ENCODE results near the gene ABCG4. TPM values are rescaled to one million over a fixed set of nuclear protein-coding genes. Genes with fewer than 3 reads are reported as not detected.

The ABCG4 gene
- total RNA-seq, 1 experiment from 2014 or later: 1.9 TPM

DNA sequence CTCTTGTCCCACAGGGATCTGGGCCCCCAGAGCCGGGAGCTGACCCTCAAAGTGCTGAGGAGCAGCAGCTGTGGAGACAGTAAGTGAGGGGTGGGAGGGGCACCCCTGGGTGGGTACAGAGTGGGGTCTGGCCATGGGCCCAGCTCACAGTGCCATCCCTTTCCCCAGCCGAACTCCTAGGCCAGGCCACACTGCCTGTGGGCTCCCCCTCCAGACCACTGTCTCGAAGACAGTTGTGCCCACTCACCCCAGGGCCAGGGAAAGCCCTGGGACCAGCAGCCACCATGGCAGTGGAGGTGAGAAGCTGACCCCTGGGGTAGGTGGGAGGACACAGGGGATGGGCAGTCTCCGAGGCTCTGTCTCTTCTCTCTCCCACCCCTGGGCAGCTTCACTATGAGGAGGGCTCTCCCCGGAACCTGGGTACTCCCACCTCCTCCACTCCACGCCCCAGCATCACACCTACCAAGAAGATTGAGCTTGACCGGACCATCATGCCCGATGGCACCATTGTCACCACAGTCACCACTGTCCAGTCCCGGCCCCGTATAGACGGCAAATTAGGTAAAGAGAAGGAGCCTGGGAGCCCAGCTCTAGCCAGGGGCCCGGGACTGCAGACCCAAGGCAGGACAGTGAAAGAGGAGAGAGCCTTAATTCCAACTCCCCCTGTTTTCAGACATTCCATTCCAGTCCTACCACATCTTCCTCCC is 36.4 kb upstream of the ABCG4 start:
- peaks cover 6% of the 10 kb centered on the region; the same call in 1 of the 2 replicates for H3K79me2 ChIP-seq (ENCODE audit: insufficient read depth, low read length)
- no peaks in the 10 kb centered on the region for H4K20me1 ChIP-seq (ENCODE audit: insufficient read depth)
- H3K9ac ChIP-seq (ENCODE audit: low read length): no peak overlapping the region
- no TSS peak for BruUV-seq (replicated peaks)
- no peak overlapping the region for H3K4me3 ChIP-seq (replicated peaks in 1 of 2; ENCODE audit: low read depth in 1 of 2, low read length in 2 of 2)
- peaks cover 11 to 21% of the 10 kb centered on the region in 2 experiments; a peak in 2 of 4 replicates for H3K36me3 ChIP-seq (ENCODE audit: control insufficient read depth in 1 of 2, insufficient read depth in 2 of 2, low read length in 2 of 2)
- TF ChIP-seq TCF7L2 (IDR thresholded peaks at IDR 0.05; ENCODE audit: borderline replicate concordance, extremely low read depth, insufficient read depth, insufficient read length) (no peak), CBX3 (IDR thresholded peaks at IDR 0.05; ENCODE audit: low read depth) (no peak), SRF (IDR thresholded peaks at IDR 0.05; ENCODE audit: low read depth) (no peak), CEBPB (IDR thresholded peaks at IDR 0.05; ENCODE audit: low read depth) (no peak), YY1 (IDR thresholded peaks at IDR 0.05; ENCODE audit: extremely low read depth, insufficient replicate concordance, low read depth, low read length) (no peak), SP1 (IDR thresholded peaks at IDR 0.05; ENCODE audit: low read depth) (no peak), FOSL1 (IDR thresholded peaks at IDR 0.05; ENCODE audit: low read depth) (no peak)
- H3K27ac ChIP-seq (ENCODE audit: low read depth, low read length): no peak overlapping the region; the same call in 1 of the 2 replicates
- H3K9me2 ChIP-seq (ENCODE audit: insufficient read depth): no peaks in the 10 kb centered on the region
- CTCF ChIA-PET: no interaction called here
- POLR2A ChIA-PET: interaction anchor here (1.3 to 2.9 kb wide), 2 partner anchors 9 to 10 kb away, joined by 3 to 9 read pairs; partner anchors contain the start of genes DPAGT1 and HINFP
- ATAC-seq: no peak
- H3K27me3 ChIP-seq (ENCODE audit: insufficient read depth, low read length): no peaks in the 10 kb centered on the region
- intact Hi-C loops (cut with micrococcal nuclease): no loop called here
- peaks cover 7 to 19% of the 10 kb centered on the region in 2 experiments for H3K4me1 ChIP-seq (ENCODE audit: control insufficient read depth in 1 of 2, insufficient read depth in 2 of 2, low read length in 2 of 2)
- RAD21 ChIA-PET (ENCODE audit: low non-redundant PET in 1 of 2, low total read pairs in 2 of 2, uncharacterized antibody in 2 of 2, unreplicated experiment in 2 of 2): no interaction called here
- no peak overlapping the region for H2AFZ ChIP-seq (ENCODE audit: low read depth, low read length, poor library complexity, severe bottlenecking)
- DNase-seq (ENCODE audit: low read depth, low spot score): no peak
- H3K9me3 ChIP-seq (ENCODE audit: control insufficient read depth in 1 of 2, insufficient read depth in 1 of 2, low read depth in 1 of 2, low read length in 2 of 2): no peaks in the 10 kb centered on the region
- no peak overlapping the region for H3K4me2 ChIP-seq (ENCODE audit: low read length)

DNA sequence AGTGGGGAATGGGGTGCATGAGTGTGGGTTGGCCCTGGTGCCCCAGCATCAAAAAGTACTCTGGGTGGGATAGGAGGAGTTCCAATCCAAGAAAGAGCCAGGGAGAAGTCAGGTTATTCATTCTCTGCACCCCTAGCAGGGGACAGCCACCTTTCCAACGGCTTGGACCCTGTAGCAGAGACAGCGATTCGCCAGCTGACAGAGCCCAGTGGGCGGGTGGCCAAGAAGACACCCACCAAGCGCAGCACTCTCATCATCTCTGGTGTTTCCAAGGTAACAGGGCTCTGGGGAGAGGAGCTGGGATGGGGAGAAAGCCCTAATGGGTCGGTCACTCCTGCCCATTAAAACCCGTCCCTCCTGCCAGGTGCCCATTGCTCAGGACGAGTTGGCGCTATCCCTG is 35.1 kb upstream of the ABCG4 start:
- TF ChIP-seq, protein P1, sequence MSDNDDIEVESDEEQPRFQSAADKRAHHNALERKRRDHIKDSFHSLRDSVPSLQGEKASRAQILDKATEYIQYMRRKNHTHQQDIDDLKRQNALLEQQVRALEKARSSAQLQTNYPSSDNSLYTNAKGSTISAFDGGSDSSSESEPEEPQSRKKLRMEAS (IDR thresholded peaks at IDR 0.05): no peak
- no peak for TF ChIP-seq TCF7L2 (IDR thresholded peaks at IDR 0.05; ENCODE audit: borderline replicate concordance, extremely low read depth, insufficient read depth, insufficient read length)
- no peak for TF ChIP-seq POLR2A (IDR thresholded peaks at IDR 0.05; ENCODE audit: borderline replicate concordance, extremely low read depth, insufficient read depth, insufficient read length)
- TF ChIP-seq YY1 (IDR thresholded peaks at IDR 0.05; ENCODE audit: extremely low read depth, insufficient replicate concordance, low read depth, low read length): no peak
- TF ChIP-seq JUND (IDR thresholded peaks at IDR 0.05): no peak
- ATAC-seq (no peak), DNase-seq (ENCODE audit: low read depth, low spot score) (no peak)
- RAD21 ChIA-PET (ENCODE audit: low non-redundant PET in 1 of 2, low total read pairs in 2 of 2, uncharacterized antibody in 2 of 2, unreplicated experiment in 2 of 2): no interaction called here
- Histone ChIP-seq H3K27me3 (ENCODE audit: insufficient read depth, low read length) (no peaks in the 10 kb centered on the region), H3K36me3 (ENCODE audit: control insufficient read depth in 1 of 2, insufficient read depth in 2 of 2, low read length in 2 of 2) (peaks cover 11 to 21% of the 10 kb centered on the region in 2 experiments; a peak in 2 of 4 replicates), H3K4me3 (replicated peaks in 1 of 2; ENCODE audit: low read depth in 1 of 2, low read length in 2 of 2) (no peak overlapping the region), H3K27ac (ENCODE audit: low read depth, low read length) (no peak overlapping the region), H3K9me2 (ENCODE audit: insufficient read depth) (no peaks in the 10 kb centered on the region), H3K4me2 (ENCODE audit: low read length) (no peak overlapping the region), H3K9ac (ENCODE audit: low read length) (no peak overlapping the region), H3K4me1 (ENCODE audit: control insufficient read depth in 1 of 2, insufficient read depth in 2 of 2, low read length in 2 of 2) (peaks cover 3 to 10% of the 10 kb centered on the region in 2 experiments; a peak in 3 of 4 replicates), H2AFZ (ENCODE audit: low read depth, low read length, poor library complexity, severe bottlenecking) (no peak overlapping the region), H3K9me3 (ENCODE audit: control insufficient read depth in 1 of 2, insufficient read depth in 1 of 2, low read depth in 1 of 2, low read length in 2 of 2) (no peaks in the 10 kb centered on the region), H4K20me1 (ENCODE audit: insufficient read depth) (no peaks in the 10 kb centered on the region), H3K79me2 (ENCODE audit: insufficient read depth, low read length) (peaks cover 6% of the 10 kb centered on the region; the same call in 1 of the 2 replicates)
- POLR2A ChIA-PET: no interaction called here
- intact Hi-C loops (cut with micrococcal nuclease): no loop called here
- CTCF ChIA-PET: no interaction called here
- BruUV-seq (replicated peaks): no TSS peak
